Ovary (tissue), 9 donors: ENCODE data around the gene CDK9. TPM values are rescaled to one million over a fixed set of nuclear protein-coding genes. Genes with fewer than 3 reads are reported as not detected.

Source experiments
- DNase-seq, 5 donors: peaks; one replicate each; pipeline ENCODE4 v3.0.0-alpha.2; 2019 to 2020
- H3K27ac ChIP-seq, 2 donors: fragments of 200-600 bp; one replicate each; pipeline versions ENCODE4 v1.5.1 to v1.8.0; 2019 to 2022
- H3K27me3 ChIP-seq: fragments of 200-600 bp; one replicate; pipeline ENCODE4 v1.8.0; 2022
- H3K36me3 ChIP-seq: fragments of 200-600 bp; sonication (generic); one replicate; pipeline ENCODE4 v1.5.1; 2019
- H3K4me1 ChIP-seq: one replicate; pipeline ENCODE4 v1.8.1; 2013; ENCODE audit warnings: mild to moderate bottlenecking, moderate library complexity; ENCODE audit not compliant: insufficient read depth
- H3K4me3 ChIP-seq: fragments of 200-600 bp; sonication (generic); one replicate; pipeline ENCODE4 v1.5.1; 2017
- H3K9me3 ChIP-seq, 2 donors: fragments of 200-600 bp in 1 of 2; sonication (generic) in 1 of 2; one replicate each; pipeline versions ENCODE4 v1.5.1 to v1.8.1; 2013 to 2019; ENCODE audit warnings: mild to moderate bottlenecking in 1 of 2, moderate library complexity in 1 of 2
- CTCF ChIP-seq, 3 donors: fragments of 450-650 bp in 2 of 3; fragments of 200-600 bp in 1 of 3; IDR thresholded peaks; one replicate each; pipeline versions ENCODE4 v1.5.1 to v1.8.0; 2016 to 2022; ENCODE audit warnings: antibody characterized with exemption in 3 of 3, mild to moderate bottlenecking in 1 of 3
- EP300 ChIP-seq: sonication (generic); formaldehyde crosslinking; IDR thresholded peaks from one replicate; pipeline ENCODE4 v1.6.1; 2017; ENCODE audit warnings: antibody characterized with exemption
- POLR2A ChIP-seq: fragments of 450-650 bp; IDR thresholded peaks from one replicate; pipeline ENCODE4 v1.6.1; 2017; ENCODE audit warnings: antibody characterized with exemption, mild to moderate bottlenecking, moderate library complexity
- WGBS, 3 donors: extraction: QIAGEN DNeasy Blood & Tissue Kit in 1 of 3; methylation state at CpG; one replicate each; pipeline versions ENCODE4 v1.1.5 to v1.1.7; 2013 to 2017; 5-methylcytosine and 5-hydroxymethylcytosine counted together
- intact Hi-C, 4 donors: fragments of 100-400 bp; cut with DNase I; formaldehyde crosslinking; loops; one replicate each; pipeline versions ENCODE4 v1.11.0 to v1.15.1; 2022 to 2023
- polyA plus RNA-seq, 2 donors: library from polyadenylated mRNA; stranded (reverse); fragments of 200-250 nt in 1 of 2; fragments of 350-450 nt in 1 of 2; fragmentation: Illumina TruSeq in 1 of 2; extraction: RNeasy Lipid Tissue Mini Kit (QIAGEN cat#74804) in 1 of 2; gene quantifications; one replicate each; pipeline ENCODE4 v1.2.3, GENCODE V29; 2013 to 2014
- total RNA-seq, 7 donors: library from RNA; depleted of rRNA in 2 of 7; stranded (reverse); fragments of >200 nt in 2 of 7; fragmentation: NEBNext Ultra II Directional in 3 of 7; extraction: Animal tissue kit (Norgen Biotek cat#: 25700) in 3 of 7; gene quantifications; one replicate each; pipeline versions ENCODE4 v1.1.0 to v1.2.4, GENCODE V29; 2016 to 2023
- donor health status: DM: no; HTN: no; CAD: no; lungs with moderate emphysema.
- donor health status: DM: no; HTN: no; CAD: no.
- donor health status: Bipolar disorder and iron deficiency.
- donor health status: DM: yes; HTN: yes; CAD: no.
- donor health status: DM: no; HTN: no; CAD: no.
- donor health status: DM: yes; HTN: yes; CAD: no.

Gene CDK9
- total and polyA plus RNA-seq, 9 donors, result 71.7 to 209 (median 129) TPM

GRCh38 chr9:127815512-127816361 lies 29.9 kb downstream of the CDK9 start:
- 77 to 83% (median 82%) methylated on average over 30 to 33 of the region's 33 CpGs for WGBS, 3 donors
- Histone ChIP-seq H3K27ac (peak overlapping the region in 1 of 2 donors; percentile 55), H3K4me3 (no peak overlapping the region), H3K9me3 (no peaks in the 10 kb centered on the region), H3K4me1 (peaks cover 3% of the 10 kb centered on the region), H3K27me3 (no peaks in the 10 kb centered on the region), H3K36me3 (no peaks in the 10 kb centered on the region)
- no peak for TF ChIP-seq EP300
- no peak for TF ChIP-seq CTCF (IDR thresholded peaks at IDR 0.05)
- no peak for TF ChIP-seq POLR2A
- intact Hi-C loops, result no loop called here
- peak; percentile 47 to 77 (median 66) for DNase-seq

- Histone ChIP-seq H3K4me1 (peaks cover 3% of the 10 kb centered on the region), H3K36me3 (no peaks in the 10 kb centered on the region), H3K27me3 (no peaks in the 10 kb centered on the region), H3K4me3 (no peak overlapping the region), H3K9me3 (no peaks in the 10 kb centered on the region), H3K27ac (peak overlapping the region; percentile 28 to 55)
- TF ChIP-seq EP300 (no peak), CTCF (IDR thresholded peaks at IDR 0.05) (no peak), POLR2A (no peak)
- DNase-seq, result peak in 3 of 5 donors; percentile 46 to 58 (median 57)
- intact Hi-C loops, result no loop called here
- WGBS, 3 donors, result 32 to 35% (median 32%) methylated on average over 3 of the region's 3 CpGs
Measured at GRCh38 chr9:127816362-127816725, 30.5 kb downstream of the CDK9 start.

- TF ChIP-seq CTCF (IDR thresholded peaks at IDR 0.05), result no peak
- no peak for TF ChIP-seq POLR2A
- no peak for TF ChIP-seq EP300
- Histone ChIP-seq H3K9me3 (no peaks in the 10 kb centered on the region), H3K27me3 (no peaks in the 10 kb centered on the region), H3K27ac (peak overlapping the region; percentile 36 to 55), H3K4me1 (peaks cover 3% of the 10 kb centered on the region), H3K36me3 (no peaks in the 10 kb centered on the region), H3K4me3 (no peak overlapping the region)
- DNase-seq, result peak in 1 of 5 donors; percentile 23
- 70 to 81% (median 76%) methylated on average over 8 of the region's 8 CpGs for whole genome bisulfite sequencing, 3 donors
- intact Hi-C loops, result no loop called here
Measured at GRCh38 chr9:127816728-127817127, 30.9 kb downstream of the CDK9 start.

GRCh38 chr9:127817881-127818434 lies 32.1 kb downstream of the CDK9 start:
- Histone ChIP-seq H3K27me3 (no peaks in the 10 kb centered on the region), H3K9me3 (no peaks in the 10 kb centered on the region), H3K4me3 (no peak overlapping the region), H3K36me3 (no peaks in the 10 kb centered on the region), H3K4me1 (peaks cover 3% of the 10 kb centered on the region), H3K27ac (peak overlapping the region in 1 of 2 donors; percentile 17)
- peak in 1 of 5 donors; percentile 26 for DNase-seq
- intact Hi-C loops, result no loop called here
- TF ChIP-seq EP300 (no peak), POLR2A (no peak), CTCF (IDR thresholded peaks at IDR 0.05) (no peak)
- 59 to 75% (median 67%) methylated on average over 17 of the region's 17 CpGs for WGBS, 3 donors
